GM19463 (cell line): ENCODE results near the gene CAMSAP3.

Experiments used
- ATAC-seq: cut with Tn5 transposase; IDR thresholded peaks from one replicate; pipeline ENCODE4 v1.9.1; 2021; ENCODE audit warnings: mild to moderate bottlenecking, moderate library complexity; ENCODE audit not compliant: unreplicated experiment

CAMSAP3 gene

DNA sequence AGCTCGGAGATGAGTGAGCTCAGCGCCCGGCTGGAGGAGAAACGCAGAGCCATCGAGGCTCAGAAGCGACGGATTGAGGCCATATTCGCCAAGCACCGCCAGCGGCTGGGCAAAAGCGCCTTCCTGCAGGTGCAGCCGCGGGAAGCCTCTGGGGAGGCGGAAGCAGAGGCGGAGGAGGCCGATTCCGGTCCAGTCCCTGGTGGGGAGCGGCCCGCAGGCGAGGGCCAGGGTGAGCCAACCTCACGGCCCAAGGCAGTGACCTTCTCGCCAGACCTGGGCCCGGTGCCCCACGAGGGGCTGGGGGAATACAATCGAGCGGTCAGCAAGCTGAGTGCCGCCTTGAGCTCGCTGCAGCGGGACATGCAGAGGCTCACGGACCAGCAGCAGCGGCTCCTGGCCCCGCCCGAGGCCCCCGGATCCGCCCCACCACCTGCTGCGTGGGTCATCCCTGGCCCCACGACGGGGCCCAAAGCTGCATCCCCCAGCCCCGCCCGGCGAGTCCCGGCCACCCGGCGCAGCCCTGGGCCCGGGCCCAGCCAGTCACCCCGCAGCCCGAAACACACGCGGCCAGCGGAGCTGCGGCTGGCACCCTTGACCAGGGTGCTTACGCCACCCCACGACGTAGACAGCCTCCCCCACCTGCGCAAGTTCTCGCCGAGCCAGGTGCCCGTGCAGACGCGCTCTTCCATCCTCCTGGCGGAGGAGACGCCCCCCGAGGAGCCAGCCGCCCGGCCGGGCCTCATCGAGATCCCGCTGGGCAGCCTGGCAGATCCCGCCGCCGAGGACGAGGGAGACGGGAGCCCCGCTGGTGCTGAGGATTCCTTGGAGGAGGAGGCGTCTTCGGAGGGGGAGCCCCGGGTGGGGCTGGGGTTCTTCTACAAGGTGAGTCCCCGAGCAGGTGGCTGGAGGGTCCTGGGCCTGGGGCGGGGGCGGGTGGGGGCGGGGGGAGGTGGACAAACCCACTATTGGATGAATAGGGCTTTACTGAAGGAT is 16.9 kb downstream of the CAMSAP3 start:
- ATAC-seq, result no peak

DNA sequence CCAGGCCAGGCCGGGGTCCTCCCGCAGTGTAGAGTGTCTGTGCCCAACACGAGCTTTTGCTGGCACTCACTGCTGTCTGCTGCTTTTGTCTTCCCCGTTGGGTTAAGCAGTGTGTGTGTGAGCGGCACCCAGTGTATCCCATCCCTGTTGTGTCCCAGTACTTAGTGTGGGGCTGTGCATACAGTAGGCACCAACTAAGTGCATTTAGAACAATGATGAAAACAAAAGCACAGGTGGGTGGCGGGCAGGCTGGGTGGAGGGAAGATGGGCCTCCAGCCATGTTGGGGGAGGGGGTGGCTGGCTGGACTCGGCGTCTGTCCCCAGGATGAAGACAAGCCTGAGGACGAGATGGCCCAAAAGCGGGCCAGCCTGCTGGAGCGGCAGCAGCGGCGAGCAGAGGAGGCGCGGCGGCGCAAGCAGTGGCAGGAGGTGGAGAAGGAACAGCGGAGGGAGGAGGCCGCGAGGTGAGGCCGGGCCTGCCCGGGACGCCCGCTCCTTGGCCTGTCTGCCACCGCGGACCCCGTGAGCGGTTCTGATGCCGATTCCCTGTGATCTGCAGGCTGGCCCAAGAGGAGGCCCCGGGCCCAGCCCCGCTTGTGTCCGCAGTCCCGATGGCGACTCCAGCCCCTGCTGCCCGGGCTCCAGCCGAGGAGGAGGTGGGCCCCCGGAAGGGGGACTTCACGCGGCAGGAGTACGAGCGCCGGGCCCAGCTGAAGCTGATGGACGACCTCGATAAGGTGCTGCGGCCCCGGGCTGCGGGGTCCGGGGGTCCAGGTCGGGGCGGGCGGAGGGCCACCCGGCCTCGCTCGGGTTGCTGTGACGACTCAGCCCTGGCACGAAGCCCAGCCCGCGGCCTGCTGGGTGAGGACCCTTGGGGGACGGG is 19.4 kb downstream of the CAMSAP3 start:
- no peak for ATAC-seq

- no peak for ATAC-seq
Observed at GRCh38 chr19:7617172-7617571, 21.5 kb downstream of the CAMSAP3 start.

- ATAC-seq, result no peak
Observed at GRCh38 chr19:7617735-7618134, 22.1 kb downstream of the CAMSAP3 start.

GRCh38 chr19:7618348-7618747 is 22.7 kb downstream of the CAMSAP3 start:
- no peak for ATAC-seq

GRCh38 chr19:7618771-7619510 is 23.3 kb downstream of the CAMSAP3 start:
- no peak for ATAC-seq

DNA sequence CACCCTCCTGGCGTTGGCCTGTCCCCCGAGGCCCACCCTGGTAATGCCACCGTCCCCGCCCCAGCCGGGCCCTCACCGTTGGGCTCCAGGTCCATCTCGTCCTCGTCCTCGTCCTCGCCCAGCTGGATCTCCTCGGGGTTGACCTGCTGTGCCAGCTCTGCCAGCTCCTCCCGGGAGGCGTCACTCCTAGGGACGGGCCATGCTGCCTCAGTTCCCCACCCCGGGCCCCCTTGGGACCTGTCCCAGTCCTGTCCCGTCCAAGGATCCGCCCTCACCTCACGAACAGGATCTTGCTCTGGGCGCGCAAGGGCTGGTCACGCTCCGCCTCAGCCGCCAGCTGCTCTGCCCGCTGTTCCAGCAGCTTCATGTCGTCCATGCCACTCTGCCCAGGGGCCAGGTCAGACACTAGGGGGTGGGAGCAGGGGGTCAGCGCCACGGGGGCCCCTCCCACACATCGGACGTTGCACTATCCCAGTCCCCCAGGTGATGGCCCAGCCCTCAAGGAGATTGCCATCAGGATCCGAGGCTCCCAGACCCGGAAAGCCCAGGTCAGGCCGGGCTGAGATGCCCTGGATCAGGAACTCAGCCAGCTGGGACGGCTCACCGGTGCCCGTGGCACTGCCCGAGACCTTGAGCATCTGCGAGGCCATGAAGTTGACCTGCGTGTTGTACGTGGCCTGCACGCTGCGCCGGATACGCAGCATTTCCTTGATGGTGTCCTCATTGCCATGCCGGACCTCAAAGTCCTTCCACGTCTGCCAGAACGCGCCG is 24.2 kb downstream of the CAMSAP3 start:
- ATAC-seq, result no peak

- no peak for ATAC-seq
Observed at GRCh38 chr19:7620442-7621412, 25.1 kb downstream of the CAMSAP3 start.

- no peak for ATAC-seq
Observed at GRCh38 chr19:7622933-7623685, 27.4 kb downstream of the CAMSAP3 start.

DNA sequence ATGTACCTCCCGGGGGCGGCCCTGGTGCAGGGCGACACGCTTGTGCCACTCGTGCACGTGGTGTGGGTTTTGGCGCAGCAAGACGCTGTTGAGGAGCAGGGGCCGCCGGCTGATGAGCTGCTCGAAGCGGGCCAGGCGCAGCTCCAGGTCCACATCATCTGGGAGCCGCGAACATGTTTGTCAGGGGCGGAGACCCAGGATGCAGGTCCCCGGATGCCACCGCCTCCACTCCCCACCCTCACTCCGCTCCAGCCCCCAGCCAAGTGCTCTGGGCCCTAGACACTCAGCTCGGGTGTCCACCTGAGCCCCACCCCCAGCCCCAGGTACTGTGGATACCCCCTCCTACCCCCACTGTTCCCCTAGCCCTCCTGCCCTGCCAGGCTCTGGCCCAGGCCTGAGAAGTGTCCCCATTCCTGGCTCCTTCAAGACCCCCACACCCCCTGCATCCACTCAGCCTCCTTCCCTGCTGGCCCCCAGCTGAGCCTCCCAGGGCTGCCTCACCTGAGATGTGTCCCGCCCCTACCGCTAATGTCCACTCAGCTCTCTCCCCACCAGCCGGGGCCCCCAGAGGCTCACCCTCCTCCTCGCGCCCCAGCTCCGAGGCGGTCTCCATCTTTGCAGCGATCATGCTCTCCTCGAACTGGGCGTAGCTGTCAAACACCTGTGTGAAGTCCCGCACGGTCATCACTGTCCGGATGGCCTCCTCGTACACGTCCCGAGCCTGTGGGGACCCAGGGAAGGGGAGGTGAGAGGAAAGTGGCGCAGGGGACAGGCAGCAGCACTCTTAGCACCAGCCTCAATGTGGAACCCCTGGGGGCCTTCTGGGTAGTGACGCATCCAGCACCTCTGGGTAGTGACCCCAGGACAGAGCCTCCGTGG is 28.3 kb downstream of the CAMSAP3 start:
- ATAC-seq, result no peak

DNA sequence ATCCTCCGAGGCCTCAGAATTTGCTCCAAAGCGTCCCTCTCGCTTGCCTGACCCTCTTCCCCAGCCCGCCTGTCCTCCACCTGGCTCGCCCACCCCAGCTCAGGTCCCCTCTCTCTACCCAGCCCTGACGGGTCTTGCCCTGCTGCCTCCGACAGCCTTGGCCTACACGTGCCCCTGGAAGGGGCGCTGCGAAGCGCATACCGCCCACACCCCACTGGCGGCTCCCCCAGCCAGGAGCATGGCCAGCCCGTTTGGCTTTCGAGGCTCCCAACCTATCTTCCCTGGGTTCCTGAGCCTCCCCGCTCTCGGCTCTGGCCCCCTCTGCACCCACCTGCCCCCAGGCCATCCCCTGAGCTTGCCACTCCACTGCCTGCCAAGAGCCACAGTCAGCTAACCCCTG is 29.1 kb downstream of the CAMSAP3 start:
- no peak for ATAC-seq

DNA sequence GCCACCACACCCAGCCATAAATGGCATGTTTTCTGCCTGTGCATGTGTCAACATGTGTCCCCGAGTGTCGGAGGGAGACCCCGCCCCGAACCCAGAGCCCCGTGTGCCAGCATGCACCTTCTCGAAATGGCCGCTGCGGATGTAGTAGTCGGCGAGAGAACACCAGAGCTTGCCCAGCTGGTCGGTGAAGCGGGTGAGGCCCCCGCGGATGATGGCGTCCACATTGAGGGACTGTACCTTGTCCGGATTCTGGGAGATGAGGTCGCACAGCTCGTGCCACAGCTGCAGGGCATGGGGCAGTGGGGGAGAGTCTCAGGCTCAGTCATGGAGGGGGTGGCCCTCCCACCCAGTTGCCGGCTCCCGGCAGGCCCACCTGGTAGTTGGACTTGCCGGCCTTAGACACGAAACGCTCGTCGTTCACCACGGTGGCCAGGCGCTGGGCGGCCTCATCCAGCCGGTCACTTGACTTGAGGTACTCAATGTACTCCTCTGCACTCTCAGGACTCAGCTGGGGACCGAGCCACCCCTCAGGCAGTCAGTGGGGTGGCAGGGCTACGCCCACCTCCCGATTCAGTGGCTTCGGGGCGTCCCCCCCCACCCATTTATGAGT is 30.2 kb downstream of the CAMSAP3 start:
- ATAC-seq, result no peak

GRCh38 chr19:7627166-7627565 is 31.5 kb downstream of the CAMSAP3 start:
- no peak for ATAC-seq

GRCh38 chr19:7628589-7629311 is 33.1 kb downstream of the CAMSAP3 start:
- ATAC-seq, result no peak

DNA sequence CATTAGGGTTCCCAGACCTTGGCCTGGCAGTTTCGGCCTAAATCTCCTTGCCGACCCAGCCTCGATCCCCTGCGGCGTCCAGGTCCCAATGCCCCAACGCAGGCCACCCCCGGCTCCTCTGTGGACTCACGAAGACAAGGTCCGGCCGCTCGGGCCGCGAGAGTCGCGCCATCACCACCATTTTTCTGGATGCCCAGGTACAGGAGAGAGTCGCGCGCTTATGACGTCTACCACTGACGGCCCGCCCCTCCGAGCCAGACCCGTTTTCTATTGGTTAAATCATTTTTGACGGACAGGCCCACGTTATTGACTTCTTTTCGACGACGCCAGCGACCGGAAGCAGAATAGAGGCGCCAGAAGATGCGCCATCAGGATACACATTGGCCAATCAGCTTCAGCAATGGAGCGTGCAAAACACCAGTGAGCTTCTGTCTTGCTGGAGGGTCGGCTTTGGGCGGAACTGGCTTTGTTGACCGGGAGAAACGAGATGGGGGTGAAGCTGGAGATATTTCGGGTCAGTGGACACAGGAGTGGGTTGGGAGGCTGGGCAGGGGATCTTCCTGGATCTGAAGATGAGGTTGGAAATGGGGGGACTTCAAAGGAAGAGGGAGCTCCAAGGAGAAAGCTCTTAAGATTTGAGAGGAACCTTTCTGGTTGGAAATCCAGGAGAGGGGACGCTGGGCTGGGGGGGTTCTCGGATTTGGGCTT is 33.8 kb downstream of the CAMSAP3 start, which contains the start of the genes PET100 and XAB2:
TSS of gene PET100 (plus strand) at position 447 of the 708 bp plus-strand sequence. CDS start at position 488, 41 bp downstream.
TSS of gene XAB2 (minus strand) at position 199 of the 708 bp plus-strand sequence. CDS start at position 181, 18 bp downstream.
- peak; percentile 94 for ATAC-seq
